ENCODE results near the gene ADCY10. TPM values are rescaled to one million over a fixed set of nuclear protein-coding genes. Genes with fewer than 3 reads are reported as not detected.

The ADCY10 gene
- total and polyA plus RNA-seq, 2 of the 8 experiments (the other 6 are each of a cell fraction or from before 2014, with no cell fraction given), result 0.02 TPM; not detected in 1

DNA sequence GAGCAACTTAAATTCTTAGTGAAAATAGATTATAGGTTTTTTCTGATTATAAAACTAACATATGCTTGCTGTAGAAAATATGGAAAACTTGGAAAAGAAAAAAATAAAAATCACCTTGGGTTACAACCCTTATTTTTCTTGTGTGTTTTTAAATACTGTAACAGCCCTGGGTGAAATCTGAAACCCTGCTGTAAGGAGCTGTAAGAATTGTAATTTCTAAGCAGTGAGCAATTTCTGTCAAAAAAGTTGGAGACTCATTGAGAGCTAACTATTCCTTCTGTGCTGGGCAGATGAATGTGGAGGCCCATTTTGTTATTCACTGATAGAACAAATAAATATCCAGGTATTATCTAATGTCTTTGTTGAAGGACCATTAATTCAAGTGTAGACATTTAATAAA, 42.6 kb downstream of the ADCY10 start:
- Histone ChIP-seq H3K4me2 (ENCODE audit: insufficient read depth in 1 of 2, low read depth in 2 of 2, low read length in 2 of 2) (no peak overlapping the region), H3K27ac (ENCODE audit: low read depth, low read length) (no peak overlapping the region), H3K56ac (replicated peaks; ENCODE audit: insufficient read length, low read depth, low read length) (no peak overlapping the region), H4K20me1 (replicated peaks in 1 of 2; ENCODE audit: control insufficient read depth in 1 of 2, insufficient read depth in 2 of 2, low read length in 2 of 2) (no peaks in the 10 kb centered on the region), H4K8ac (ENCODE audit: extremely low read depth, insufficient read depth, low read length) (no peak overlapping the region), H3K23me2 (ENCODE audit: low read depth, low read length) (no peaks in the 10 kb centered on the region), H4K91ac (replicated peaks; ENCODE audit: insufficient read length, low read length) (no peak overlapping the region), H3K4me1 (replicated peaks in 1 of 4; ENCODE audit: control insufficient read depth in 3 of 4, insufficient read depth in 4 of 4, low read length in 3 of 4) (peaks cover 0 to 6% (median 0%) of the 10 kb centered on the region in 4 experiments; a peak in 2 of 7 replicates), H3K4ac (replicated peaks; ENCODE audit: insufficient read length, low read depth, low read length) (no peak overlapping the region), H2BK120ac (replicated peaks; ENCODE audit: low read depth, low read length) (no peak overlapping the region), H2BK5ac (ENCODE audit: low read depth, low read length) (no peak overlapping the region), H2BK20ac (ENCODE audit: low read length) (no peak overlapping the region), H3K27me3 (replicated peaks in 1 of 4; ENCODE audit: control insufficient read depth in 3 of 4, extremely low read depth in 1 of 4, insufficient read depth in 3 of 4, low read length in 3 of 4) (no peaks in the 10 kb centered on the region), H2BK12ac (ENCODE audit: low read depth, low read length) (no peak overlapping the region), H3K14ac (ENCODE audit: insufficient read length) (no peak overlapping the region), H3K4me3 (ENCODE audit: extremely low read depth in 1 of 4, insufficient read depth in 2 of 4, low read depth in 3 of 4, low read length in 4 of 4) (no peak overlapping the region), H3K9ac (replicated peaks in 1 of 4; ENCODE audit: extremely low read depth in 1 of 4, low read depth in 3 of 4, low read length in 3 of 4) (no peak overlapping the region), H3K18ac (ENCODE audit: extremely low read depth, low read length) (no peak overlapping the region), H3K23ac (ENCODE audit: insufficient read length) (no peak overlapping the region), H3K9me3 (ENCODE audit: insufficient read depth in 2 of 2, low read depth in 1 of 2, low read length in 1 of 2) (no peaks in the 10 kb centered on the region), H3K79me1 (ENCODE audit: low read depth, low read length) (no peaks in the 10 kb centered on the region), H3K79me2 (ENCODE audit: control insufficient read depth in 1 of 2, insufficient read depth in 2 of 2, low read length in 2 of 2) (no peaks in the 10 kb centered on the region), H2BK15ac (ENCODE audit: low read length) (no peak overlapping the region), H2AK5ac (ENCODE audit: low read depth, low read length) (no peak overlapping the region), H3K36me3 (ENCODE audit: control insufficient read depth in 2 of 4, insufficient read depth in 4 of 4, low read length in 3 of 4) (no peaks in the 10 kb centered on the region), H4K5ac (ENCODE audit: insufficient read length, low read depth, low read length) (no peak overlapping the region), H2AFZ (ENCODE audit: low read length) (no peak overlapping the region)
- POLR2A ChIA-PET (ENCODE audit: partially characterized antibody), result interaction anchor here (0.8 kb wide), 1 partner anchor 10 kb away, joined by 3 read pairs; no protein-coding TSS in a partner anchor
- FAIRE-seq (no peak), DNase-seq (ENCODE audit: low read depth in 1 of 2, low spot score in 2 of 2) (no peak)
- CTCF ChIA-PET (ENCODE audit: partially characterized antibody), result interaction anchor here (1.2 to 1.7 kb wide), 2 partner anchors 9 to 16 kb away, joined by 3 to 5 read pairs; no protein-coding TSS in a partner anchor
- no peak for TF ChIP-seq POLR2AphosphoS5 (IDR thresholded peaks at IDR 0.05; ENCODE audit: low read depth, low read length)
- TF ChIP-seq SIN3A (conservative IDR thresholded peaks at IDR 0.05 in 1 of 2, IDR thresholded peaks at IDR 0.05 in 1 of 2; ENCODE audit: low read depth in 1 of 2, low read length in 2 of 2), result no peak
- no peak for TF ChIP-seq MAFK (IDR thresholded peaks at IDR 0.05; ENCODE audit: low read depth, low read length)
- TF ChIP-seq SRF (IDR thresholded peaks at IDR 0.05; ENCODE audit: low read depth, low read length), result no peak
- no peak for TF ChIP-seq CHD1 (IDR thresholded peaks at IDR 0.05; ENCODE audit: low read depth, low read length)
- TF ChIP-seq GTF2F1 (IDR thresholded peaks at IDR 0.05; ENCODE audit: borderline replicate concordance, low read depth, low read length), result no peak
- no peak for TF ChIP-seq SP4 (IDR thresholded peaks at IDR 0.05; ENCODE audit: low read length)
- no peak for TF ChIP-seq ZNF274 (IDR thresholded peaks at IDR 0.05; ENCODE audit: borderline replicate concordance, extremely low read depth, low read length)
- TF ChIP-seq GABPA (IDR thresholded peaks at IDR 0.05; ENCODE audit: borderline replicate concordance, insufficient read depth, low read length), result no peak
- no peak for TF ChIP-seq SAP30 (IDR thresholded peaks at IDR 0.05; ENCODE audit: insufficient read depth, insufficient replicate concordance, low read length)
- TF ChIP-seq CTBP2 (IDR thresholded peaks at IDR 0.05; ENCODE audit: borderline replicate concordance, insufficient read depth, insufficient read length, low read length), result no peak
- TF ChIP-seq POU5F1 (IDR thresholded peaks at IDR 0.05; ENCODE audit: low read depth, low read length), result no peak
